GM12878 (cell line): Measurements from ENCODE around the gene CMTM2. TPM values are rescaled to one million over a fixed set of nuclear protein-coding genes. Genes with fewer than 3 reads are reported as not detected.

Source experiments
- ATAC-seq: fragments of 200-7000 bp; cut with Tn5 transposase; 3 replicates; pipeline ENCODE4 v1.9.1; 2020; ENCODE audit warnings: mild to moderate bottlenecking, moderate library complexity
- BruUV-seq: library from RNA; stranded (reverse); fragments of 400-500 nt; replicated peaks from 2 replicates; lab custom pipeline; 2021; lab: Mats Ljungman, UMichigan
- CTCF ChIA-PET: fragments of 300-600 bp; sonication (Branson Sonifier 250); formaldehyde crosslinking; extraction: SDS; loops from one replicate; lab custom pipeline; 2021; ENCODE audit warnings: inconsistent platforms; lab: Yijun Ruan, JAX
- POLR2A ChIA-PET: fragments of 350-600 bp; formaldehyde crosslinking; extraction: SDS; loops from one replicate; lab custom pipeline; 2021; ENCODE audit warnings: inconsistent platforms; lab: Charles Lee
- RAD21 ChIA-PET: fragments of 300-600 bp; sonication (Branson Sonifier 250); formaldehyde crosslinking; loops from one replicate; lab custom pipeline; 2023; ENCODE audit warnings: antibody characterized with exemption; ENCODE audit not compliant: unreplicated experiment; lab: Charles Lee
- SMC1A ChIA-PET: fragments of 300-600 bp; sonication (Branson Sonifier 250); formaldehyde crosslinking; loops from one replicate; lab custom pipeline; 2023; ENCODE audit not compliant: unreplicated experiment, uncharacterized antibody; lab: Charles Lee
- DNase-seq: peaks from one replicate; pipeline ENCODE4 v3.0.0-alpha.2; 2011; ENCODE audit warnings: low read depth, low spot score
- FAIRE-seq: peaks from 3 replicates; lab custom pipeline; 2011; peaks lifted over from hg19 to GRCh38; lab: Jason Lieb, UNC
- H2AFZ ChIP-seq: 2 replicates; pipeline ENCODE4 v1.6.0; 2011; ENCODE audit warnings: low read depth, low read length, control low read depth; ENCODE audit not compliant: control insufficient read depth
- H3K27ac ChIP-seq: 2 replicates; pipeline ENCODE4 v1.5.1; 2011; ENCODE audit warnings: control low read depth; ENCODE audit not compliant: control insufficient read depth, insufficient read depth
- H3K27me3 ChIP-seq, 2 experiments: replicated peaks in 1 of 2; 2 replicates each; pipeline versions ENCODE4 v1.6.0 to v1.6.1; 2011; ENCODE audit warnings: low read length in 1 of 2; ENCODE audit not compliant: control insufficient read depth in 2 of 2, insufficient read depth in 2 of 2
- H3K36me3 ChIP-seq, 2 experiments: 2 replicates each; pipeline ENCODE4 v1.5.1; 2011; ENCODE audit warnings: low read length in 1 of 2; ENCODE audit not compliant: control insufficient read depth in 2 of 2, insufficient read depth in 2 of 2
- H3K4me1 ChIP-seq: 2 replicates; pipeline ENCODE4 v1.6.1; 2011; ENCODE audit warnings: mild to moderate bottlenecking, low read length, moderate library complexity, mixed read lengths; ENCODE audit not compliant: control insufficient read depth, insufficient read depth
- H3K4me2 ChIP-seq: 2 replicates; pipeline ENCODE4 v1.6.0; 2011; ENCODE audit warnings: control low read depth; ENCODE audit not compliant: control insufficient read depth, insufficient read depth
- H3K4me3 ChIP-seq: fragments of 200-600 bp; sonication (generic); 2 replicates; pipeline ENCODE4 v1.5.1; 2016
- H3K79me2 ChIP-seq: 2 replicates; pipeline ENCODE4 v1.6.0; 2011; ENCODE audit warnings: low read length; ENCODE audit not compliant: control insufficient read depth, insufficient read depth
- H3K9ac ChIP-seq: 2 replicates; pipeline ENCODE4 v1.8.0; 2011; ENCODE audit warnings: low read length, control low read depth, mixed read lengths; ENCODE audit not compliant: control insufficient read depth, insufficient read depth
- H3K9me3 ChIP-seq: replicated peaks from 3 replicates; pipeline ENCODE4 v1.5.1; 2011; ENCODE audit warnings: mild to moderate bottlenecking, low read length; ENCODE audit not compliant: control insufficient read depth, insufficient read depth
- H4K20me1 ChIP-seq: 2 replicates; pipeline ENCODE4 v1.6.0; 2011; ENCODE audit not compliant: control insufficient read depth, insufficient read depth
- ATF7 ChIP-seq: fragments of 450-650 bp; IDR thresholded peaks from 2 replicates; pipeline ENCODE4 v1.6.1; 2016; ENCODE audit warnings: low read depth, mild to moderate bottlenecking
- EP300 ChIP-seq, 2 experiments: fragments of 150-350 bp in 1 of 2; IDR thresholded peaks; 2 replicates each; pipeline ENCODE4 v1.6.1; 2011 to 2012; ENCODE audit warnings: low read depth in 2 of 2, low read length in 2 of 2, borderline replicate concordance in 1 of 2, improper control_type of control experiment in 1 of 2, inconsistent platforms in 1 of 2; ENCODE audit not compliant: control insufficient read depth in 1 of 2
- MEF2A ChIP-seq: IDR thresholded peaks from 2 replicates; pipeline ENCODE4 v1.6.1; 2011; ENCODE audit warnings: low read depth, mild to moderate bottlenecking, low read length, moderate library complexity; ENCODE audit not compliant: insufficient read depth
- MXI1 ChIP-seq: fragments of 150-350 bp; IDR thresholded peaks from 2 replicates; pipeline ENCODE4 v1.6.1; 2011; ENCODE audit warnings: low read depth, mild to moderate bottlenecking, inconsistent platforms, low read length, improper control_type of control experiment
- NFIC ChIP-seq: IDR thresholded peaks from 2 replicates; pipeline ENCODE4 v1.6.1; 2012; ENCODE audit warnings: low read depth, mild to moderate bottlenecking, inconsistent platforms, low read length, moderate library complexity
- SREBF1 ChIP-seq: IDR thresholded peaks from 2 replicates; pipeline ENCODE4 v1.6.1; 2012; ENCODE audit warnings: mild to moderate bottlenecking, low read length
- YBX1 ChIP-seq: fragments of 450-650 bp; IDR thresholded peaks from 2 replicates; pipeline ENCODE4 v1.6.1; 2016; ENCODE audit warnings: antibody characterized with exemption
- ZBED1 ChIP-seq: IDR thresholded peaks from 2 replicates; pipeline ENCODE4 v1.6.1; 2016; ENCODE audit warnings: borderline replicate concordance
- WGBS: methylation state at CpG from one replicate; pipeline ENCODE4 v1.1.6; 2016; ENCODE audit warnings: low lambda C conversion rate; ENCODE audit not compliant: insufficient replicate concordance, insufficient coverage; ENCODE audit errors: missing lambda C conversion rate; 5-methylcytosine and 5-hydroxymethylcytosine counted together
- in situ Hi-C: fragments of 300-500 bp; cut with MboI; formaldehyde crosslinking; loops from 9 replicates; pipeline ENCODE4 v1.14.3; 2018; ENCODE audit warnings: mixed read lengths
- intact Hi-C: fragments of 100-400 bp; cut with micrococcal nuclease; formaldehyde crosslinking; loops from one replicate; pipeline ENCODE4 v1.14.2; 2022; ENCODE audit not compliant: unreplicated experiment
- polyA plus RNA-seq, 11 experiments: library from polyadenylated mRNA; depleted of rRNA in 4 of 11; unstranded in 6 of 11; stranded (reverse) in 5 of 11; fragments of >200 nt; fragmentation: Nextera tagmentation in 4 of 11; fragmentation: Illumina TruSeq in 1 of 11; extraction: Ambion mirVana in 4 of 11; extraction: Trizol in 1 of 11; gene quantifications; 1 replicate in 1 of 11; 2 replicates in 10 of 11; pipeline versions ENCODE4 v1.2.1 to v1.2.3, GENCODE V29; 2011 to 2016; ENCODE audit warnings: inconsistent platforms in 2 of 11, missing spikeins in 2 of 11, low read depth in 1 of 11
- total RNA-seq, 4 experiments: library from RNA; depleted of rRNA in 3 of 4; stranded (reverse); fragments of >200 nt in 3 of 4; fragmentation: Illumina TruSeq in 1 of 4; extraction: Trizol in 1 of 4; gene quantifications; 2 replicates each; pipeline versions ENCODE4 v1.2.1 to v1.2.3, GENCODE V29; 2013 to 2021
- TF ChIP-seq, protein P1 (sequence below): IDR thresholded peaks from 2 replicates; pipeline ENCODE4 v1.6.1; 2012; ENCODE audit warnings: low read depth, low read length, improper control_type of control experiment
- TF ChIP-seq, protein P2 (sequence below): IDR thresholded peaks from 2 replicates; pipeline ENCODE4 v1.6.1; 2012; ENCODE audit warnings: improper control_type of control experiment, low read depth, low read length; ENCODE audit not compliant: insufficient replicate concordance

The CMTM2 gene
- total and polyA plus RNA-seq, 10 of the 15 experiments (the other 5 are each of a cell fraction or from before 2014, with no cell fraction given) = 0.26 to 0.34 TPM; not detected in 8

DNA sequence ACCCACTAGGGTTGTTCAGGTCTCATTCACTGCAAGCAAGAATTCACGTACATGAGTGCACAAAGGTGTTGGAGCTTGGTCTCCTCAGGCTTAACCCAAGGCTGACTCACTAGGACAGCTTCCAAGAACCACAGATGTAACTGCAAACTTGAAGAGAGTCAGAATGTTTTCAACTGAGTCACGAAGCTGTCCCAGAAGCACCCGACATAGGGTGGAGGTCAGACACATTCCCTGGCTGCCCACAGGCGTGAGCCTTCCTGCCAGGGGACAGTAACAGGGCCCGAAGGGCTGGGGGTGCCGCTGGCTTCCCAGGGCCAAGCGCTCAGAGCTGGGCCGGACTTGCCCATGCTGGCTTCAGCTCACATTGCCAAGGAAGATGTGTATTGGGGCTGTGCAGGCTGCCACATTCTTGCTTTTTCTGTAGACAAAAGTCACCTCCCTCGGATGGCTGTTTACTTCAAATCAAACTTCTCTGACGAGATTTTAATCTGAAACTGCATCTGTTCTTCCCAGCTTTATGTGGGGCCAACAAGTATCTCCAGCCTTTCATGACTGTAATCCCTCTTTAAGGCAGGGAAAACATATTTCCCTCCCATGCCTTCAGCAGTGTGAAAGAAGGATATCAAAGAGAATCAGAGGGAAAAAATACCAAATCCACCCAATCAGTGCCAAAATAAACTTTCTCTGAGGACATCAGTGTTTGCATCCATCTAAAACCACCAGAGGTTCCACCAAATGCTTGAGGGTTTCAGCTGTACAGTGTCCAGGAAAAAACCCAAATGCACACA, 39.5 kb downstream of the CMTM2 start (continued):
- TF ChIP-seq, protein P1, sequence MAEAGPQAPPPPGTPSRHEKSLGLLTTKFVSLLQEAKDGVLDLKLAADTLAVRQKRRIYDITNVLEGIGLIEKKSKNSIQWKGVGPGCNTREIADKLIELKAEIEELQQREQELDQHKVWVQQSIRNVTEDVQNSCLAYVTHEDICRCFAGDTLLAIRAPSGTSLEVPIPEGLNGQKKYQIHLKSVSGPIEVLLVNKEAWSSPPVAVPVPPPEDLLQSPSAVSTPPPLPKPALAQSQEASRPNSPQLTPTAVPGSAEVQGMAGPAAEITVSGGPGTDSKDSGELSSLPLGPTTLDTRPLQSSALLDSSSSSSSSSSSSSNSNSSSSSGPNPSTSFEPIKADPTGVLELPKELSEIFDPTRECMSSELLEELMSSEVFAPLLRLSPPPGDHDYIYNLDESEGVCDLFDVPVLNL = no peak
- no peak for TF ChIP-seq SREBF1
- TF ChIP-seq MXI1 = no peak

DNA sequence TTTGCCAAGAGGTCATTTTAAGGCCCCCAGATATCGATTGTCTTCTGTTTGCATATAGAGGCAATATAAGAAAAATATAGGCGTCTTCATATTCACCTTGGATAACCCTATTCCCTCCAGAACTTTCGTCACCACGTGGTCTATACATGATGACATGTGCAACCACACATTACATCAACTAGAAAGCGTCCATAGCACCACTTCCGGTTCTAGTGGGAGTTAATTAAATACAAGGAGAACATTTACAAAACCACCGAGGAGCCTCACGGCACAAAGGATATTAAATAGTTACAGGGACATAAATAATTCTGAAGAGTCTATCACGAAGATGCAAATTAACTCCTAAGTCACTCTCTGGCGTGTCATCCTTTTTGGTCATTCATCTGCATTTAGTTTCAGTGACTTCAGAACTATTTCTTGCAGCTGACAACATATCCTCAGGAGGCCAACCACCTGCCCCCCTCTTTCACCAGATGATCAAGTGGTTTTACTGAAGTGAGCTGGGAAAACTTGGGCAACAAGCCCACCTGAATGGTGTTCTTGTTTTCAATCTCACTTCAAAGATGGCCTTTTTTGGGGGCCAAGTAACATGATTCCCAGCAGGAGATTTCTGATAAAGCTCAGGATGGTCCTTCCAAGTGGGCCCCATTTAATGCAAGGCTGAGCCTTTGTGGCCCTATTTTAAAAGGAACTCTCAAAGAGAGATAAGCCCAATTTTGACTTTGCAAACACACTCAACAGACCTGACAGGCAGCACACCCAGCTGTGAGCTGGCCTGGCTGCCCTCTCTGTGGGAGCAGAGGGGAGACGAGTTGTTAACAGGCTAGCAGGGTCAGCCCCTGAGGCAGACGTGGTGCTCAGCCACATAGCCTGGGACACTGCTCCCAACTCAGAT, 40.5 kb downstream of the CMTM2 start:
- H3K27ac ChIP-seq = no peak overlapping the region
- ATAC-seq = peak; percentile 65
- POLR2A ChIA-PET = no interaction called here
- H3K27me3 ChIP-seq = peaks cover 0 to 4% of the 10 kb centered on the region in 2 experiments; a peak in 2 of 4 replicates
- H2AFZ ChIP-seq = no peak overlapping the region
- no peaks in the 10 kb centered on the region for H4K20me1 ChIP-seq
- intact Hi-C loops = no loop called here
- RAD21 ChIA-PET = interaction anchor here (0.5 kb wide), 2 partner anchors 43 to 408 kb away, joined by 3 read pairs; no protein-coding TSS in a partner anchor
- no peak for FAIRE-seq
- H3K4me1 ChIP-seq = no peaks in the 10 kb centered on the region
- no peak overlapping the region for H3K4me3 ChIP-seq
- in situ Hi-C loops = no loop called here
- BruUV-seq = no TSS peak
- no peak overlapping the region for H3K4me2 ChIP-seq
- DNase-seq = no peak
- WGBS = 9% methylated on average over 12 of the region's 12 CpGs
- CTCF ChIA-PET = interaction anchor here (1.2 to 4.6 kb wide), 4 partner anchors 12 to 213 kb away, joined by 3 to 32 read pairs (median 3); partner anchors contain the start of gene CMTM3
- H3K9ac ChIP-seq = no peak overlapping the region
- SMC1A ChIA-PET = interaction anchor here (0.6 to 1.1 kb wide), 3 partner anchors 11 to 56 kb away, joined by 3 read pairs; no protein-coding TSS in a partner anchor
- H3K9me3 ChIP-seq = no peaks in the 10 kb centered on the region
- H3K79me2 ChIP-seq = no peaks in the 10 kb centered on the region
- H3K36me3 ChIP-seq = no peaks in the 10 kb centered on the region
- TF ChIP-seq NFIC (no peak), YBX1 (no peak), MXI1 (no peak), EP300 (IDR thresholded peaks at IDR 0.05; ENCODE audit: borderline replicate concordance in 1 of 2, control insufficient read depth in 1 of 2, low read depth in 2 of 2, low read length in 2 of 2) (0 out of 4 replicates have a peak, but pooled peaks of 1 of the 2 experiments have one; percentile 15), MEF2A (peak; percentile 34; the same call in 1 of the 2 replicates), ZBED1 (no peak), ATF7 (peak; percentile 69)
- TF ChIP-seq, protein P2, sequence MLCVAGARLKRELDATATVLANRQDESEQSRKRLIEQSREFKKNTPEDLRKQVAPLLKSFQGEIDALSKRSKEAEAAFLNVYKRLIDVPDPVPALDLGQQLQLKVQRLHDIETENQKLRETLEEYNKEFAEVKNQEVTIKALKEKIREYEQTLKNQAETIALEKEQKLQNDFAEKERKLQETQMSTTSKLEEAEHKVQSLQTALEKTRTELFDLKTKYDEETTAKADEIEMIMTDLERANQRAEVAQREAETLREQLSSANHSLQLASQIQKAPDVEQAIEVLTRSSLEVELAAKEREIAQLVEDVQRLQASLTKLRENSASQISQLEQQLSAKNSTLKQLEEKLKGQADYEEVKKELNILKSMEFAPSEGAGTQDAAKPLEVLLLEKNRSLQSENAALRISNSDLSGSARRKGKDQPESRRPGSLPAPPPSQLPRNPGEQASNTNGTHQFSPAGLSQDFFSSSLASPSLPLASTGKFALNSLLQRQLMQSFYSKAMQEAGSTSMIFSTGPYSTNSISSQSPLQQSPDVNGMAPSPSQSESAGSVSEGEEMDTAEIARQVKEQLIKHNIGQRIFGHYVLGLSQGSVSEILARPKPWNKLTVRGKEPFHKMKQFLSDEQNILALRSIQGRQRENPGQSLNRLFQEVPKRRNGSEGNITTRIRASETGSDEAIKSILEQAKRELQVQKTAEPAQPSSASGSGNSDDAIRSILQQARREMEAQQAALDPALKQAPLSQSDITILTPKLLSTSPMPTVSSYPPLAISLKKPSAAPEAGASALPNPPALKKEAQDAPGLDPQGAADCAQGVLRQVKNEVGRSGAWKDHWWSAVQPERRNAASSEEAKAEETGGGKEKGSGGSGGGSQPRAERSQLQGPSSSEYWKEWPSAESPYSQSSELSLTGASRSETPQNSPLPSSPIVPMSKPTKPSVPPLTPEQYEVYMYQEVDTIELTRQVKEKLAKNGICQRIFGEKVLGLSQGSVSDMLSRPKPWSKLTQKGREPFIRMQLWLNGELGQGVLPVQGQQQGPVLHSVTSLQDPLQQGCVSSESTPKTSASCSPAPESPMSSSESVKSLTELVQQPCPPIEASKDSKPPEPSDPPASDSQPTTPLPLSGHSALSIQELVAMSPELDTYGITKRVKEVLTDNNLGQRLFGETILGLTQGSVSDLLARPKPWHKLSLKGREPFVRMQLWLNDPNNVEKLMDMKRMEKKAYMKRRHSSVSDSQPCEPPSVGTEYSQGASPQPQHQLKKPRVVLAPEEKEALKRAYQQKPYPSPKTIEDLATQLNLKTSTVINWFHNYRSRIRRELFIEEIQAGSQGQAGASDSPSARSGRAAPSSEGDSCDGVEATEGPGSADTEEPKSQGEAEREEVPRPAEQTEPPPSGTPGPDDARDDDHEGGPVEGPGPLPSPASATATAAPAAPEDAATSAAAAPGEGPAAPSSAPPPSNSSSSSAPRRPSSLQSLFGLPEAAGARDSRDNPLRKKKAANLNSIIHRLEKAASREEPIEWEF = no peak
